GM23248 (cell line): ENCODE measurements around the gene ZMPSTE24.

ENCODE experiments used
- EZH2 ChIP-seq: fragments of 200-600 bp; sonication (generic); IDR thresholded peaks from 2 replicates; pipeline ENCODE4 v1.6.1; 2018; ENCODE audit warnings: antibody characterized with exemption, mild to moderate bottlenecking; ENCODE audit not compliant: insufficient read depth, poor library complexity, severe bottlenecking
- EZH2phosphoT487 ChIP-seq: fragments of 200-600 bp; sonication (generic); IDR thresholded peaks from 2 replicates; pipeline ENCODE4 v1.6.1; 2018; ENCODE audit warnings: antibody characterized with exemption, moderate library complexity, mild to moderate bottlenecking, low read depth; ENCODE audit not compliant: insufficient read depth

DNA sequence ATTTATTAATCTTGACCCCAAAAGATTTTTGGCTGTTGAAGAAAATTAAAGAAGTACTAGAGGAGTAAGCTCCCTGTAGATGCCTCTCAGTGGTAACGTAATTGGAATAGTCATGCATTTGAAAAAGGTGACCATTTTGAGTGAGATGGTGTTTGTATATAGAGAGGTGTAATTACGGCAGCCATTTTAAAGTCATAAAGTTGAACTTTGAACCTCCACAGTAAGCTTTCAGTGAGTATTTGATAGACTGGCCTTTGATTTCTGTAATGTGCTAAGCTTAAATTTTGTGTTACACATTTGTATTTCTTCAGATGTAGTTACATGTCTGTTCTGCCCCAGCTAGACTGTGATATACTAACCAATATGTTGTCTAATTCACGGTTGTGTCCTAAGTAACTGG is 31.8 kb upstream of the ZMPSTE24 start:
- TF ChIP-seq EZH2 (no peak), EZH2phosphoT487 (no peak)
